Endothelial cell of umbilical vein (primary cell): ENCODE measurements around the gene TMC6. TPM values are rescaled to one million over a fixed set of nuclear protein-coding genes. Genes with fewer than 3 reads are reported as not detected.

Experiments
- BruUV-seq: library from RNA; stranded (reverse); fragments of 400-500 nt; replicated peaks from 2 replicates; lab custom pipeline; 2021; lab: Mats Ljungman, UMichigan
- CTCF ChIA-PET: fragments of 300-600, 350-600 bp; sonication (Branson Sonifier 250); formaldehyde crosslinking; loops from one replicate; lab custom pipeline; 2021; ENCODE audit warnings: antibody characterized with exemption, inconsistent platforms; lab: Charles Lee
- POLR2A ChIA-PET: fragments of 300-600, 350-600 bp; sonication (Branson Sonifier 250); formaldehyde crosslinking; loops from one replicate; lab custom pipeline; 2021; ENCODE audit warnings: antibody characterized with exemption, inconsistent platforms; lab: Charles Lee
- DNase-seq: peaks from one replicate; pipeline ENCODE4 v3.0.0-alpha.2; 2011; ENCODE audit warnings: low read depth, low spot score
- FAIRE-seq: peaks from 2 replicates; lab custom pipeline; 2011; peaks lifted over from hg19 to GRCh38; lab: Jason Lieb, UNC
- H2AFZ ChIP-seq: 2 replicates; pipeline ENCODE4 v1.6.0; 2012; ENCODE audit warnings: low read depth, low read length, control low read depth, inconsistent platforms
- H3K27ac ChIP-seq: 2 replicates; pipeline ENCODE4 v1.5.1; 2011; ENCODE audit warnings: low read depth, mild to moderate bottlenecking, control low read depth, low read length, moderate library complexity; ENCODE audit not compliant: insufficient read depth
- H3K27me3 ChIP-seq, 2 experiments: 2 replicates each; pipeline versions ENCODE4 v1.6.0 to v1.6.1; 2011; ENCODE audit warnings: low read length in 2 of 2, mixed read lengths in 1 of 2; ENCODE audit not compliant: control insufficient read depth in 2 of 2, insufficient read depth in 2 of 2
- H3K36me3 ChIP-seq, 2 experiments: 2 replicates in 1 of 2; 3 replicates in 1 of 2; pipeline ENCODE4 v1.5.1; 2011; ENCODE audit warnings: low read length in 2 of 2, mild to moderate bottlenecking in 1 of 2, moderate library complexity in 1 of 2; ENCODE audit not compliant: control insufficient read depth in 2 of 2, insufficient read depth in 2 of 2; ENCODE audit errors: extremely low read depth in 1 of 2
- H3K4me1 ChIP-seq: 3 replicates; pipeline ENCODE4 v1.5.1; 2011; ENCODE audit warnings: mild to moderate bottlenecking, low read length; ENCODE audit not compliant: control insufficient read depth, insufficient read depth; ENCODE audit errors: extremely low read depth
- H3K4me2 ChIP-seq: 2 replicates; pipeline ENCODE4 v1.6.1; 2011; ENCODE audit warnings: low read length, control low read depth, mixed read lengths; ENCODE audit not compliant: insufficient read depth
- H3K4me3 ChIP-seq, 3 experiments: fragments of 200-600 bp in 1 of 3; sonication (generic), shearing (Covaris generic) in 1 of 3; replicated peaks in 1 of 3; 2 replicates each; pipeline ENCODE4 v1.5.1; 2011 to 2016; ENCODE audit warnings: control low read depth in 3 of 3, low read length in 3 of 3, mild to moderate bottlenecking in 2 of 3, inconsistent platforms in 1 of 3, low read depth in 1 of 3, moderate library complexity in 1 of 3; ENCODE audit not compliant: insufficient read depth in 1 of 3
- H3K79me2 ChIP-seq: 2 replicates; pipeline ENCODE4 v1.6.0; 2012; ENCODE audit warnings: low read length, inconsistent platforms; ENCODE audit not compliant: control insufficient read depth, insufficient read depth
- H3K9ac ChIP-seq: replicated peaks from 2 replicates; pipeline ENCODE3; 2011; ENCODE audit warnings: low read length, control low read depth; ENCODE audit not compliant: insufficient read depth; ENCODE audit errors: extremely low read depth
- H3K9me1 ChIP-seq: replicated peaks from 3 replicates; pipeline ENCODE4 v1.6.0; 2011; ENCODE audit warnings: mild to moderate bottlenecking, low read length; ENCODE audit not compliant: control insufficient read depth, insufficient read depth; ENCODE audit errors: extremely low read depth
- H3K9me3 ChIP-seq: replicated peaks from 2 replicates; pipeline ENCODE4 v1.5.1; 2012; ENCODE audit warnings: low read length, inconsistent platforms; ENCODE audit not compliant: control insufficient read depth, insufficient read depth
- H4K20me1 ChIP-seq: replicated peaks from 2 replicates; pipeline ENCODE3; 2011; ENCODE audit warnings: mild to moderate bottlenecking, low read length; ENCODE audit not compliant: control insufficient read depth, insufficient read depth; ENCODE audit errors: extremely low read depth
- CTCF ChIP-seq, 2 donors: IDR thresholded peaks; 1 replicate in 1 of 2; 2 replicates in 1 of 2; pipeline ENCODE4 v1.5.1; 2011; ENCODE audit warnings: low read length in 2 of 2, mild to moderate bottlenecking in 2 of 2, moderate library complexity in 2 of 2, control low read depth in 1 of 2, inconsistent platforms in 1 of 2, low read depth in 1 of 2; ENCODE audit not compliant: insufficient read depth in 1 of 2; ENCODE audit errors: extremely low read depth in 1 of 2
- MYC ChIP-seq: IDR thresholded peaks from one replicate; pipeline ENCODE4 v1.6.1; 2011; ENCODE audit warnings: mild to moderate bottlenecking, low read depth, low read length
- POLR2AphosphoS5 ChIP-seq: IDR thresholded peaks from 2 replicates; pipeline ENCODE4 v1.6.1; 2012; ENCODE audit warnings: low read depth, mild to moderate bottlenecking, control low read depth, low read length, moderate library complexity; ENCODE audit not compliant: insufficient read depth
- dilution Hi-C: fragments of 300-500 bp; cut with MboI; formaldehyde crosslinking; loops from one replicate; pipeline ENCODE4 v1.15.0; 2019; ENCODE audit warnings: low sequenced_read_pairs; ENCODE audit not compliant: extremely low pct_ligation_motif_present
- intact Hi-C: fragments of 100-400 bp; cut with micrococcal nuclease; formaldehyde crosslinking; loops from one replicate; pipeline ENCODE4 v1.10.0; 2022
- polyA plus RNA-seq, 4 experiments: library from polyadenylated mRNA; depleted of rRNA in 3 of 4; stranded (reverse) in 3 of 4; unstranded in 1 of 4; fragments of >200 nt; gene quantifications; 2 replicates each; pipeline versions ENCODE4 v1.2.1 to v1.2.3, GENCODE V29; 2011 to 2012; ENCODE audit warnings: missing spikeins in 1 of 4
- total RNA-seq: library from RNA; stranded (reverse); gene quantifications from 2 replicates; pipeline ENCODE4 v1.2.3, GENCODE V29; 2021

Gene TMC6
- total and polyA plus RNA-seq, 2 donors (not counting 3 experiments of a cell fraction or from before 2014, with no cell fraction given) = 23.2 to 72.4 TPM

- ChIA-PET CTCF (interaction anchor here (0.8 to 1.7 kb wide), 7 partner anchors 9 to 57 kb away, joined by 3 to 7 read pairs (median 3); no protein-coding TSS in a partner anchor), POLR2A (interaction anchor here (0.6 kb wide), 1 partner anchor 68 kb away, joined by 3 read pairs; no protein-coding TSS in a partner anchor)
- no TSS peak for BruUV-seq
- Histone ChIP-seq H3K4me3 (no peak overlapping the region), H3K79me2 (no peaks in the 10 kb centered on the region), H3K9ac (no peak overlapping the region), H2AFZ (no peak overlapping the region), H3K9me1 (no peaks in the 10 kb centered on the region), H4K20me1 (no peaks in the 10 kb centered on the region), H3K27me3 (no peaks in the 10 kb centered on the region), H3K36me3 (no peaks in the 10 kb centered on the region), H3K9me3 (no peaks in the 10 kb centered on the region), H3K4me2 (no peak overlapping the region), H3K4me1 (peaks cover 22% of the 10 kb centered on the region), H3K27ac (no peak overlapping the region)
- DNase-seq (no peak), FAIRE-seq (no peak)
- TF ChIP-seq POLR2AphosphoS5 (no peak), MYC (no peak), CTCF (IDR thresholded peaks at IDR 0.05; ENCODE audit: extremely low read depth in 1 of 2, insufficient read depth in 1 of 2, low read depth in 1 of 2, low read length in 2 of 2) (no peak)
- intact Hi-C loops = no loop called here
- dilution Hi-C loops = no loop called here
Observed at GRCh38 chr17:78142119-78142861, 13.7 kb upstream of the TMC6 start.
